Coronary artery (tissue), 2 donors: ENCODE results near the gene GUCY2D.

Source experiments
- DNase-seq: peaks from one replicate; pipeline ENCODE4 v3.0.0-alpha.2; 2017; ENCODE audit warnings: low spot score
- H3K27ac ChIP-seq, 2 donors: fragments of 200-600 bp; sonication (generic); one replicate each; pipeline ENCODE4 v1.5.1; 2016 to 2019
- H3K4me3 ChIP-seq: fragments of 200-600 bp; sonication (generic); 2 replicates; pipeline ENCODE4 v1.5.1; 2016; ENCODE audit warnings: mild to moderate bottlenecking, moderate library complexity
- TF ChIP-seq, protein P1 (sequence below): fragments of 200-600 bp; sonication (generic); IDR thresholded peaks from one replicate; pipeline ENCODE4 v1.5.1; 2019; ENCODE audit warnings: antibody characterized with exemption

The GUCY2D gene

DNA sequence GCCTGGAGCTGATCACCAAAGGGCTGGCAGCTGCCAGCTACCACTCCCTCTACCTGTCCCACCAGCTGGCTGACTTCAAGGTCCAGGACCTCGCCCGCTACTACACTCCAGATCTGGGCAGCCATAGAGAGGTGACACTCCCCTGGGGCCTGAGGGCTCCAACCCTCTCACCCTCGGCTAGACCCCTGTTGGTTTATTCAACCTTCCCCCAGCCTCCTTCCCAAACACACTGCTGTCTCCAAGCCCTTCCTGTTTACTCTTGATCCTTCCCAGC, 67.1 kb downstream of the GUCY2D start:
- no peak for DNase-seq
- TF ChIP-seq, protein P1, sequence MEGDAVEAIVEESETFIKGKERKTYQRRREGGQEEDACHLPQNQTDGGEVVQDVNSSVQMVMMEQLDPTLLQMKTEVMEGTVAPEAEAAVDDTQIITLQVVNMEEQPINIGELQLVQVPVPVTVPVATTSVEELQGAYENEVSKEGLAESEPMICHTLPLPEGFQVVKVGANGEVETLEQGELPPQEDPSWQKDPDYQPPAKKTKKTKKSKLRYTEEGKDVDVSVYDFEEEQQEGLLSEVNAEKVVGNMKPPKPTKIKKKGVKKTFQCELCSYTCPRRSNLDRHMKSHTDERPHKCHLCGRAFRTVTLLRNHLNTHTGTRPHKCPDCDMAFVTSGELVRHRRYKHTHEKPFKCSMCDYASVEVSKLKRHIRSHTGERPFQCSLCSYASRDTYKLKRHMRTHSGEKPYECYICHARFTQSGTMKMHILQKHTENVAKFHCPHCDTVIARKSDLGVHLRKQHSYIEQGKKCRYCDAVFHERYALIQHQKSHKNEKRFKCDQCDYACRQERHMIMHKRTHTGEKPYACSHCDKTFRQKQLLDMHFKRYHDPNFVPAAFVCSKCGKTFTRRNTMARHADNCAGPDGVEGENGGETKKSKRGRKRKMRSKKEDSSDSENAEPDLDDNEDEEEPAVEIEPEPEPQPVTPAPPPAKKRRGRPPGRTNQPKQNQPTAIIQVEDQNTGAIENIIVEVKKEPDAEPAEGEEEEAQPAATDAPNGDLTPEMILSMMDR = no peak
- H3K4me3 ChIP-seq = no peak overlapping the region
- peak overlapping the region in 1 of 2 donors; percentile 66 for H3K27ac ChIP-seq
